HepG2 (cell line): Measurements from ENCODE around the gene ANO1.

Experiments used
- KAT7 ChIP-seq: IDR thresholded peaks from 2 replicates; pipeline ENCODE4 v1.6.1; 2018; ENCODE audit warnings: borderline replicate concordance, missing compliant biosample characterization
- NFATC3 ChIP-seq: sonication (generic); formaldehyde crosslinking; IDR thresholded peaks from 2 replicates; pipeline ENCODE4 v1.5.1; 2020; ENCODE audit warnings: mild to moderate bottlenecking, missing genetic modification reagents
- NR2C2 ChIP-seq: sonication (generic); formaldehyde crosslinking; IDR thresholded peaks from 2 replicates; pipeline ENCODE4 v1.4.0; 2020; ENCODE audit warnings: missing genetic modification reagents, mild to moderate bottlenecking, moderate library complexity, borderline replicate concordance
- POLR2A ChIP-seq, 2 experiments: IDR thresholded peaks; 2 replicates each; pipeline ENCODE4 v1.6.1; 2011; ENCODE audit warnings: low read depth in 2 of 2, low read length in 2 of 2, mild to moderate bottlenecking in 1 of 2, moderate library complexity in 1 of 2; ENCODE audit not compliant: insufficient read depth in 1 of 2
- SMC3 ChIP-seq: IDR thresholded peaks from 2 replicates; pipeline ENCODE4 v1.6.1; 2011; ENCODE audit warnings: low read length, improper control_type of control experiment
- TCF7L2 ChIP-seq: IDR thresholded peaks from 2 replicates; pipeline ENCODE4 v1.6.1; 2011; ENCODE audit warnings: mild to moderate bottlenecking, low read depth, low read length, moderate library complexity
- ZC3H4 ChIP-seq: sonication (generic); formaldehyde crosslinking; IDR thresholded peaks from 2 replicates; pipeline ENCODE4 v1.4.0; 2020; ENCODE audit warnings: missing genetic modification reagents, borderline replicate concordance
- ZFP36 ChIP-seq: fragments of 150-350 bp; IDR thresholded peaks from 2 replicates; pipeline ENCODE4 v1.6.1; 2018; ENCODE audit warnings: borderline replicate concordance, low read length, low read depth; ENCODE audit not compliant: partially characterized antibody
- ZNF24 ChIP-seq: fragments of 450-650 bp; IDR thresholded peaks from 2 replicates; pipeline ENCODE4 v1.6.1; 2017; ENCODE audit warnings: antibody characterized with exemption, mild to moderate bottlenecking
- ZNF501 ChIP-seq: sonication (generic); formaldehyde crosslinking; IDR thresholded peaks from 2 replicates; pipeline ENCODE4 v1.5.1; 2020; ENCODE audit warnings: mild to moderate bottlenecking, moderate library complexity, missing genetic modification reagents
- TF ChIP-seq, protein P1 (sequence below): sonication (generic); formaldehyde crosslinking; IDR thresholded peaks from 2 replicates; pipeline ENCODE4 v1.5.0; 2020; ENCODE audit warnings: mild to moderate bottlenecking, missing genetic modification reagents, moderate library complexity
- TF ChIP-seq, protein P2 (sequence below): IDR thresholded peaks from 2 replicates; pipeline ENCODE4 v1.6.1; 2012; ENCODE audit warnings: inconsistent platforms
- TF ChIP-seq, protein P3 (sequence below), 2 experiments: IDR thresholded peaks; 2 replicates each; pipeline ENCODE4 v1.6.1; 2011 to 2012; ENCODE audit warnings: low read length in 2 of 2, borderline replicate concordance in 1 of 2, low read depth in 1 of 2, mild to moderate bottlenecking in 1 of 2, moderate library complexity in 1 of 2

DNA sequence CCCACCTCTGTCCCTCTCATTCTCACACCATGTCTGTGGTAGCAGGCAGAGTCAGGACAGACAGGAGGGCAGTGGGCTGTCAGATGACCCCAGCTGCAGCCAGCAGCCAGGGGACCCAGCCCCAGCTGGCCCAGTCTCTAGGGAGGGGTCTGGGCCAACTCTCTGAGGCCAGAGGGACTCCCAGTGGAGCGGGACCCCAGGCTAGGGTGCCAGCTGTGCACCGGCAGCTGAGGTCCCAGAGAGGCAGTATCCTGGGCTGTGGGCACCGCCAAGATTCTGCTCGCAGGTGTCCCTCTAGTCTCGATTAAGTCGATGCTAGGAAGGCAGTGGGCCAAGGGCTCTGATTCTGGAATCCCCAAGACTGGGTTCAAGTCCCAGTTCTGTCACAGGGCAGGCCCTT is 108.3 kb downstream of the ANO1 start:
- no peak for TF ChIP-seq SMC3
- no peak for TF ChIP-seq ZNF24
- TF ChIP-seq, protein P1, sequence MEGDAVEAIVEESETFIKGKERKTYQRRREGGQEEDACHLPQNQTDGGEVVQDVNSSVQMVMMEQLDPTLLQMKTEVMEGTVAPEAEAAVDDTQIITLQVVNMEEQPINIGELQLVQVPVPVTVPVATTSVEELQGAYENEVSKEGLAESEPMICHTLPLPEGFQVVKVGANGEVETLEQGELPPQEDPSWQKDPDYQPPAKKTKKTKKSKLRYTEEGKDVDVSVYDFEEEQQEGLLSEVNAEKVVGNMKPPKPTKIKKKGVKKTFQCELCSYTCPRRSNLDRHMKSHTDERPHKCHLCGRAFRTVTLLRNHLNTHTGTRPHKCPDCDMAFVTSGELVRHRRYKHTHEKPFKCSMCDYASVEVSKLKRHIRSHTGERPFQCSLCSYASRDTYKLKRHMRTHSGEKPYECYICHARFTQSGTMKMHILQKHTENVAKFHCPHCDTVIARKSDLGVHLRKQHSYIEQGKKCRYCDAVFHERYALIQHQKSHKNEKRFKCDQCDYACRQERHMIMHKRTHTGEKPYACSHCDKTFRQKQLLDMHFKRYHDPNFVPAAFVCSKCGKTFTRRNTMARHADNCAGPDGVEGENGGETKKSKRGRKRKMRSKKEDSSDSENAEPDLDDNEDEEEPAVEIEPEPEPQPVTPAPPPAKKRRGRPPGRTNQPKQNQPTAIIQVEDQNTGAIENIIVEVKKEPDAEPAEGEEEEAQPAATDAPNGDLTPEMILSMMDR (CRISPR knock-in tag) = no peak
- no peak for TF ChIP-seq TCF7L2
- TF ChIP-seq POLR2A (IDR thresholded peaks at IDR 0.05; ENCODE audit: insufficient read depth in 1 of 2, low read depth in 2 of 2, low read length in 2 of 2) = no peak
- no peak for TF ChIP-seq ZNF501 (CRISPR knock-in tag)
- TF ChIP-seq, protein P2, sequence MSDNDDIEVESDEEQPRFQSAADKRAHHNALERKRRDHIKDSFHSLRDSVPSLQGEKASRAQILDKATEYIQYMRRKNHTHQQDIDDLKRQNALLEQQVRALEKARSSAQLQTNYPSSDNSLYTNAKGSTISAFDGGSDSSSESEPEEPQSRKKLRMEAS = no peak
- TF ChIP-seq ZFP36 = no peak
- no peak for TF ChIP-seq ZC3H4 (CRISPR knock-in tag)
- TF ChIP-seq NR2C2 (CRISPR knock-in tag) = no peak
- no peak for TF ChIP-seq NFATC3
- no peak for TF ChIP-seq KAT7
- TF ChIP-seq, protein P3, sequence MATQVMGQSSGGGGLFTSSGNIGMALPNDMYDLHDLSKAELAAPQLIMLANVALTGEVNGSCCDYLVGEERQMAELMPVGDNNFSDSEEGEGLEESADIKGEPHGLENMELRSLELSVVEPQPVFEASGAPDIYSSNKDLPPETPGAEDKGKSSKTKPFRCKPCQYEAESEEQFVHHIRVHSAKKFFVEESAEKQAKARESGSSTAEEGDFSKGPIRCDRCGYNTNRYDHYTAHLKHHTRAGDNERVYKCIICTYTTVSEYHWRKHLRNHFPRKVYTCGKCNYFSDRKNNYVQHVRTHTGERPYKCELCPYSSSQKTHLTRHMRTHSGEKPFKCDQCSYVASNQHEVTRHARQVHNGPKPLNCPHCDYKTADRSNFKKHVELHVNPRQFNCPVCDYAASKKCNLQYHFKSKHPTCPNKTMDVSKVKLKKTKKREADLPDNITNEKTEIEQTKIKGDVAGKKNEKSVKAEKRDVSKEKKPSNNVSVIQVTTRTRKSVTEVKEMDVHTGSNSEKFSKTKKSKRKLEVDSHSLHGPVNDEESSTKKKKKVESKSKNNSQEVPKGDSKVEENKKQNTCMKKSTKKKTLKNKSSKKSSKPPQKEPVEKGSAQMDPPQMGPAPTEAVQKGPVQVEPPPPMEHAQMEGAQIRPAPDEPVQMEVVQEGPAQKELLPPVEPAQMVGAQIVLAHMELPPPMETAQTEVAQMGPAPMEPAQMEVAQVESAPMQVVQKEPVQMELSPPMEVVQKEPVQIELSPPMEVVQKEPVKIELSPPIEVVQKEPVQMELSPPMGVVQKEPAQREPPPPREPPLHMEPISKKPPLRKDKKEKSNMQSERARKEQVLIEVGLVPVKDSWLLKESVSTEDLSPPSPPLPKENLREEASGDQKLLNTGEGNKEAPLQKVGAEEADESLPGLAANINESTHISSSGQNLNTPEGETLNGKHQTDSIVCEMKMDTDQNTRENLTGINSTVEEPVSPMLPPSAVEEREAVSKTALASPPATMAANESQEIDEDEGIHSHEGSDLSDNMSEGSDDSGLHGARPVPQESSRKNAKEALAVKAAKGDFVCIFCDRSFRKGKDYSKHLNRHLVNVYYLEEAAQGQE (IDR thresholded peaks at IDR 0.05; ENCODE audit: borderline replicate concordance in 1 of 2, low read depth in 1 of 2, low read length in 2 of 2) = no peak
